ENCODE results near the gene NRCAM.

DNA sequence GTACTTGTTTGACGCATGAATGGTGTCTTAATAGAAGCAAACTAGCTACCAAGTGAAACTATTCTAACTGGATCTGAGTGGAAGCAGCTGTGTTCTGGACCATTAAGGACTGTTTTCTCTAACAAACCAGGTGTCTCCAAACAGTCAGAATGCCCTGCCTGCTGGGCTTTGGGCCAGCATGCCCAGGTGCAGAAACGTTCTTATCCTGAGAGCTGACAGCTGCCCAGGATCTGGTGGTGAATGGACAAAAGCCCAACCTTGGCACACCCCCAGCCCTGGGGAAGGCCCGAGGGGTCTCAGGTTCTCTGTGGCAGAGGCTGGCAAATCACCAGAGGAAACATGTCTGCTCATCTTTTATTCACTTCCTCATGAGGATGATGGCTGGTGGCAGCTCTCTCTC, 277.8 kb downstream of the NRCAM start:
- TF ChIP-seq, protein P1, sequence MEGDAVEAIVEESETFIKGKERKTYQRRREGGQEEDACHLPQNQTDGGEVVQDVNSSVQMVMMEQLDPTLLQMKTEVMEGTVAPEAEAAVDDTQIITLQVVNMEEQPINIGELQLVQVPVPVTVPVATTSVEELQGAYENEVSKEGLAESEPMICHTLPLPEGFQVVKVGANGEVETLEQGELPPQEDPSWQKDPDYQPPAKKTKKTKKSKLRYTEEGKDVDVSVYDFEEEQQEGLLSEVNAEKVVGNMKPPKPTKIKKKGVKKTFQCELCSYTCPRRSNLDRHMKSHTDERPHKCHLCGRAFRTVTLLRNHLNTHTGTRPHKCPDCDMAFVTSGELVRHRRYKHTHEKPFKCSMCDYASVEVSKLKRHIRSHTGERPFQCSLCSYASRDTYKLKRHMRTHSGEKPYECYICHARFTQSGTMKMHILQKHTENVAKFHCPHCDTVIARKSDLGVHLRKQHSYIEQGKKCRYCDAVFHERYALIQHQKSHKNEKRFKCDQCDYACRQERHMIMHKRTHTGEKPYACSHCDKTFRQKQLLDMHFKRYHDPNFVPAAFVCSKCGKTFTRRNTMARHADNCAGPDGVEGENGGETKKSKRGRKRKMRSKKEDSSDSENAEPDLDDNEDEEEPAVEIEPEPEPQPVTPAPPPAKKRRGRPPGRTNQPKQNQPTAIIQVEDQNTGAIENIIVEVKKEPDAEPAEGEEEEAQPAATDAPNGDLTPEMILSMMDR (IDR thresholded peaks at IDR 0.05; ENCODE audit: insufficient read depth, low read depth, low read length) = no peak
- TF ChIP-seq EZH2 (IDR thresholded peaks at IDR 0.05; ENCODE audit: insufficient read depth, low read length) = no peak
